GM12878 (cell line): ENCODE results near the gene ASTN1. TPM values are rescaled to one million over a fixed set of nuclear protein-coding genes. Genes with fewer than 3 reads are reported as not detected.

Experiments
- ATAC-seq: fragments of 200-7000 bp; cut with Tn5 transposase; 3 replicates; pipeline ENCODE4 v1.9.1; 2020; ENCODE audit warnings: mild to moderate bottlenecking, moderate library complexity
- BruUV-seq: library from RNA; stranded (reverse); fragments of 400-500 nt; replicated peaks from 2 replicates; lab custom pipeline; 2021; lab: Mats Ljungman, UMichigan
- CTCF ChIA-PET: fragments of 300-600 bp; sonication (Branson Sonifier 250); formaldehyde crosslinking; extraction: SDS; loops from one replicate; lab custom pipeline; 2021; ENCODE audit warnings: inconsistent platforms; lab: Yijun Ruan, JAX
- POLR2A ChIA-PET: fragments of 350-600 bp; formaldehyde crosslinking; extraction: SDS; loops from one replicate; lab custom pipeline; 2021; ENCODE audit warnings: inconsistent platforms; lab: Charles Lee
- RAD21 ChIA-PET: fragments of 300-600 bp; sonication (Branson Sonifier 250); formaldehyde crosslinking; loops from one replicate; lab custom pipeline; 2023; ENCODE audit warnings: antibody characterized with exemption; ENCODE audit not compliant: unreplicated experiment; lab: Charles Lee
- SMC1A ChIA-PET: fragments of 300-600 bp; sonication (Branson Sonifier 250); formaldehyde crosslinking; loops from one replicate; lab custom pipeline; 2023; ENCODE audit not compliant: unreplicated experiment, uncharacterized antibody; lab: Charles Lee
- DNase-seq: peaks from one replicate; pipeline ENCODE4 v3.0.0-alpha.2; 2011; ENCODE audit warnings: low read depth, low spot score
- FAIRE-seq: peaks from 3 replicates; lab custom pipeline; 2011; peaks lifted over from hg19 to GRCh38; lab: Jason Lieb, UNC
- H2AFZ ChIP-seq: 2 replicates; pipeline ENCODE4 v1.6.0; 2011; ENCODE audit warnings: low read depth, low read length, control low read depth; ENCODE audit not compliant: control insufficient read depth
- H3K27ac ChIP-seq: 2 replicates; pipeline ENCODE4 v1.5.1; 2011; ENCODE audit warnings: control low read depth; ENCODE audit not compliant: control insufficient read depth, insufficient read depth
- H3K27me3 ChIP-seq, 2 experiments: replicated peaks in 1 of 2; 2 replicates each; pipeline versions ENCODE4 v1.6.0 to v1.6.1; 2011; ENCODE audit warnings: low read length in 1 of 2; ENCODE audit not compliant: control insufficient read depth in 2 of 2, insufficient read depth in 2 of 2
- H3K36me3 ChIP-seq, 2 experiments: 2 replicates each; pipeline ENCODE4 v1.5.1; 2011; ENCODE audit warnings: low read length in 1 of 2; ENCODE audit not compliant: control insufficient read depth in 2 of 2, insufficient read depth in 2 of 2
- H3K4me1 ChIP-seq: 2 replicates; pipeline ENCODE4 v1.6.1; 2011; ENCODE audit warnings: mild to moderate bottlenecking, low read length, moderate library complexity, mixed read lengths; ENCODE audit not compliant: control insufficient read depth, insufficient read depth
- H3K4me2 ChIP-seq: 2 replicates; pipeline ENCODE4 v1.6.0; 2011; ENCODE audit warnings: control low read depth; ENCODE audit not compliant: control insufficient read depth, insufficient read depth
- H3K4me3 ChIP-seq: fragments of 200-600 bp; sonication (generic); 2 replicates; pipeline ENCODE4 v1.5.1; 2016
- H3K79me2 ChIP-seq: 2 replicates; pipeline ENCODE4 v1.6.0; 2011; ENCODE audit warnings: low read length; ENCODE audit not compliant: control insufficient read depth, insufficient read depth
- H3K9ac ChIP-seq: 2 replicates; pipeline ENCODE4 v1.8.0; 2011; ENCODE audit warnings: low read length, control low read depth, mixed read lengths; ENCODE audit not compliant: control insufficient read depth, insufficient read depth
- H3K9me3 ChIP-seq: replicated peaks from 3 replicates; pipeline ENCODE4 v1.5.1; 2011; ENCODE audit warnings: mild to moderate bottlenecking, low read length; ENCODE audit not compliant: control insufficient read depth, insufficient read depth
- H4K20me1 ChIP-seq: 2 replicates; pipeline ENCODE4 v1.6.0; 2011; ENCODE audit not compliant: control insufficient read depth, insufficient read depth
- CBFB ChIP-seq: IDR thresholded peaks from 2 replicates; pipeline ENCODE4 v1.6.1; 2016; ENCODE audit warnings: antibody characterized with exemption, low read depth
- REST ChIP-seq: IDR thresholded peaks from 2 replicates; pipeline ENCODE4 v1.6.1; 2012; ENCODE audit warnings: mild to moderate bottlenecking, low read depth, low read length
- WGBS: methylation state at CpG from one replicate; pipeline ENCODE4 v1.1.6; 2016; ENCODE audit warnings: low lambda C conversion rate; ENCODE audit not compliant: insufficient replicate concordance, insufficient coverage; ENCODE audit errors: missing lambda C conversion rate; 5-methylcytosine and 5-hydroxymethylcytosine counted together
- in situ Hi-C: fragments of 300-500 bp; cut with MboI; formaldehyde crosslinking; loops from 9 replicates; pipeline ENCODE4 v1.14.3; 2018; ENCODE audit warnings: mixed read lengths
- intact Hi-C: fragments of 100-400 bp; cut with micrococcal nuclease; formaldehyde crosslinking; loops from one replicate; pipeline ENCODE4 v1.14.2; 2022; ENCODE audit not compliant: unreplicated experiment
- polyA plus RNA-seq, 11 experiments: library from polyadenylated mRNA; depleted of rRNA in 4 of 11; unstranded in 6 of 11; stranded (reverse) in 5 of 11; fragments of >200 nt; fragmentation: Nextera tagmentation in 4 of 11; fragmentation: Illumina TruSeq in 1 of 11; extraction: Ambion mirVana in 4 of 11; extraction: Trizol in 1 of 11; gene quantifications; 1 replicate in 1 of 11; 2 replicates in 10 of 11; pipeline versions ENCODE4 v1.2.1 to v1.2.3, GENCODE V29; 2011 to 2016; ENCODE audit warnings: inconsistent platforms in 2 of 11, missing spikeins in 2 of 11, low read depth in 1 of 11
- total RNA-seq, 4 experiments: library from RNA; depleted of rRNA in 3 of 4; stranded (reverse); fragments of >200 nt in 3 of 4; fragmentation: Illumina TruSeq in 1 of 4; extraction: Trizol in 1 of 4; gene quantifications; 2 replicates each; pipeline versions ENCODE4 v1.2.1 to v1.2.3, GENCODE V29; 2013 to 2021

ASTN1 gene
- total and polyA plus RNA-seq, 10 of the 15 experiments (the other 5 are each of a cell fraction or from before 2014, with no cell fraction given) = 0.04 TPM; not detected in 9

DNA sequence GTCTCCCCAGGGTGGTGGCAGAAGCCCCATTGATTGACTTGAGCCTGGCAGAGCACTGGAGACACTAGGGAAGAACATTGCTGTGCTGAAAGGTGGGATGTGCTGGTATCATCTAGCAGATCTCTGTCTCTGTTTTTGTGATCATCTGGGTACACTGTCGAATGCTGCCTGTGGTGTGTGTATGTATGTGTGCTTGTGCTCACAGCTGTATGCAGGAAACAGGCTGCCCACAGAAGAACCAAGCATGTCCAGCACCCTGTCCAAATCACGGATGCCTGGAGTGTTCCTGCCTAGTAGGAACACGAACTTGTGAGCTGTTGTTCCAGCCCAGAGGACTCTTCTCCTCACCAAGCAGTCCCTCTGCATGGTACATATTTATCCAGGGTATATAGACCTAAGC lies 7.8 kb upstream of the ASTN1 start (continued):
- TF ChIP-seq REST = no peak

- Histone ChIP-seq H4K20me1 (no peaks in the 10 kb centered on the region), H3K9me3 (no peaks in the 10 kb centered on the region), H3K79me2 (no peaks in the 10 kb centered on the region), H3K27ac (no peak overlapping the region), H3K36me3 (no peaks in the 10 kb centered on the region), H3K27me3 (peaks cover 0 to 10% of the 10 kb centered on the region in 2 experiments; a peak in 2 of 4 replicates), H3K4me2 (no peak overlapping the region), H3K4me1 (no peaks in the 10 kb centered on the region), H2AFZ (no peak overlapping the region), H3K4me3 (no peak overlapping the region), H3K9ac (no peak overlapping the region)
- ChIA-PET POLR2A (no interaction called here), CTCF (no interaction called here), SMC1A (no interaction called here), RAD21 (interaction anchor here (1.2 kb wide), 1 partner anchor 223 kb away, joined by 3 read pairs; no protein-coding TSS in a partner anchor)
- BruUV-seq = no TSS peak
- in situ Hi-C loops = loop anchor here (10.0 kb wide), 1 partner anchor 277 kb away; no protein-coding TSS in a partner anchor
- TF ChIP-seq CBFB = no peak
- WGBS = 6% methylated on average over 8 of the region's 8 CpGs
- ATAC-seq (no peak), FAIRE-seq (no peak), DNase-seq (no peak)
- intact Hi-C loops = no loop called here
Measured at GRCh38 chr1:177171536-177172123, 7.1 kb upstream of the ASTN1 start.
